HG03095 (cell line): ENCODE measurements around the gene DNAH7.

Experiments used
- ATAC-seq: cut with Tn5 transposase; IDR thresholded peaks from one replicate; pipeline ENCODE4 v1.9.1; 2021; ENCODE audit warnings: moderate library complexity; ENCODE audit not compliant: unreplicated experiment

DNAH7 gene

GRCh38 chr2:195818106-195818505 lies 250.5 kb downstream of the DNAH7 start:
- ATAC-seq, result no peak

GRCh38 chr2:195815083-195815482 lies 253.6 kb downstream of the DNAH7 start:
- ATAC-seq, result no peak

GRCh38 chr2:195813421-195813820 lies 255.2 kb downstream of the DNAH7 start:
- ATAC-seq, result no peak

GRCh38 chr2:195810340-195811098 lies 258.1 kb downstream of the DNAH7 start:
- ATAC-seq, result no peak

- no peak for ATAC-seq
These were observed 260.4 kb downstream of the DNAH7 start for GRCh38 chr2:195808189-195808588.

GRCh38 chr2:195805283-195805976 lies 263.2 kb downstream of the DNAH7 start:
- ATAC-seq, result no peak

- ATAC-seq, result no peak
These were observed 272.8 kb downstream of the DNAH7 start for GRCh38 chr2:195795879-195796278.

- no peak for ATAC-seq
These were observed 274.8 kb downstream of the DNAH7 start for GRCh38 chr2:195793881-195794280.

GRCh38 chr2:195782156-195782555 lies 286.5 kb downstream of the DNAH7 start:
- no peak for ATAC-seq

GRCh38 chr2:195779491-195779890 lies 289.1 kb downstream of the DNAH7 start:
- no peak for ATAC-seq

GRCh38 chr2:195769975-195770374 lies 298.7 kb downstream of the DNAH7 start:
- ATAC-seq, result no peak

- ATAC-seq, result no peak
These were observed 300.2 kb downstream of the DNAH7 start for GRCh38 chr2:195768431-195768830.

GRCh38 chr2:195766691-195767090 lies 301.9 kb downstream of the DNAH7 start:
- ATAC-seq, result no peak

GRCh38 chr2:195763866-195764265 lies 304.8 kb downstream of the DNAH7 start:
- no peak for ATAC-seq

GRCh38 chr2:195759877-195760276 lies 308.8 kb downstream of the DNAH7 start:
- ATAC-seq, result no peak

GRCh38 chr2:195758846-195759245 lies 309.8 kb downstream of the DNAH7 start:
- ATAC-seq, result no peak

- no peak for ATAC-seq
These were observed 312.3 kb downstream of the DNAH7 start for GRCh38 chr2:195756218-195756942.

GRCh38 chr2:195741191-195741590 lies 327.4 kb downstream of the DNAH7 start:
- ATAC-seq, result no peak

- no peak for ATAC-seq
These were observed 330.9 kb downstream of the DNAH7 start for GRCh38 chr2:195737511-195738325.

- no peak for ATAC-seq
These were observed 333.3 kb downstream of the DNAH7 start for GRCh38 chr2:195735347-195735746.

GRCh38 chr2:195734931-195735330 lies 333.7 kb downstream of the DNAH7 start:
- no peak for ATAC-seq
